Ureter (tissue), 1 donor: ENCODE results near the gene CAMK1D. TPM values are rescaled to one million over a fixed set of nuclear protein-coding genes. Genes with fewer than 3 reads are reported as not detected.
"Not testable (repeated sequence)": the region's sequence is repeated elsewhere in the genome, so short reads cannot be mapped to it uniquely, and the experiment has no call there.

Experiments
- DNase-seq: peaks from one replicate; pipeline ENCODE4 v3.0.0-alpha.2; 2020; ENCODE audit warnings: low spot score
- total RNA-seq: library from RNA; stranded (reverse); gene quantifications from one replicate; pipeline ENCODE4 v1.2.4, GENCODE V29; 2023
- donor health status: DM: yes; HTN: yes; CAD: no.

CAMK1D gene
- total RNA-seq, 1 donor from 2014 or later: 25.4 TPM

DNA sequence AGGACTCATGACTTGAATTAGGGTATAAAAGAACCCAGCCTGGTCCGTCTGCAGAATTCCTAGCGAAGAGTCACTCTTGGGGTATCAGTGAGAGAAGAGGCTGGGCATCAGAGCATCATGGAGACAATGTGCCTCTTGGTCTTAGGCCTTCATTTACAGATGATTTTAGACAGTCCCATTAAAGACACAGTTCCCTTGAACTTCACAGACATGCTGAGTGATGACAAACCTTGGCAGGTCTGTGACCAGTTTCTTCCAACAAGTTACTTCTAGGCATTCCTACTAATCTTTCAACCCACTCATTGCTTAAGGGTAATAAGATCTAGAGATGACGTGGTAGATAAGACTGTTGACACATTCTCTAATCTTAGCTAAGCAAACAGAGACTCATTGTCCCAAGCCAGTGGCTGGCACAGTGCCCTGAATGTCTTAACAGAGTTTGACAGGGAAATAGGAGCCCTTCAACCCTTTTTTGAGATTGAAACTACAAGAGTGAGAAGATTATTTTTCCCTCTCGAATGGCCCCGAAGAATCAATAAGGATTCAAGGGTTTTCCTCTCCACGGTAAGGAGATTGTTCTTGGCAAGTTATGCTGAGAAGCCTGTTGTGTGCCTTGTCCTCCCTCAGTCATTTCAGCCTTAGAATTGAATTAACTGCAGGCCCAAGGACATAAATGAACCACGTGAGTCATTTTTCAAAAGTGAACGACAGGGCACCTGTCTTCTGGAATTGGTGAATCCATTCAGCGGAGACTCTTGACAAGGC is 371.1 kb downstream of the CAMK1D start:
- DNase-seq: peak; percentile 89

DNA sequence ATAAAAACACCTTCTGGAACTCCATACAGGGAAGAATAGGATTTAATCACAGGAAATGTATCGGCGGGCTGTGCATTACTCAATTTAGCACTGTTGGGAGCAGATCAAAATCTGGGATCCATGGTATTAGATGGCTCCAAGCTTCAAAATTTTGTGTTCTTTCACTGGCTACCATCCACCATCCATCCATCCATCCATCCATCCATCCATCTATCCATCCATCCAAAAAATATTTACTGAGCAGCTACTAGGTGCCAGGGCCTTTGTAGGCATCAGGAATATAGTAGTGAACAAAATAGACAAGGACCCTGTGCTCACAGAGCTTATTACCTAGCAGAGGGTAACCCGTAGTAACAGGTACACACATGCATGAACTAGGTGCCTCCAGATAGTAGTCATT is 372.0 kb downstream of the CAMK1D start:
- no peak for DNase-seq

DNA sequence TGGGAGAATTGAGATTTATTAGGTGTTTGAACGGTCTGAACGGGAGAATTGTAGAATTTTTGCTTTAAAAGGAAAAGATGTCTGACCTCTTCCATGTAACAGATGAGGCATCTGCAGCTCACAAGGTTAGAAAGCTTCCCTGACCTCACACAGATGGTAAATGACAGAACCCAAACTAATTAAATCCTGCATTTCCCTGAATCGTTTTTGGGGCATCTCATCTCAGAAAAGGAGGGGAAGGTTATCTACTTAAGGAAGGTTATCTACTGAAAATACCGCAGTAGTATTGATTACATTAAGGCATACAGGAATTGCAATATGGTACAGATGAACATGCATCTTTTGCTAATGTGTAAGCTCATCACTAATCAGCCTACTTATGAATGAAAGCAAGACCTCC is 373.9 kb downstream of the CAMK1D start:
- DNase-seq: no peak

DNA sequence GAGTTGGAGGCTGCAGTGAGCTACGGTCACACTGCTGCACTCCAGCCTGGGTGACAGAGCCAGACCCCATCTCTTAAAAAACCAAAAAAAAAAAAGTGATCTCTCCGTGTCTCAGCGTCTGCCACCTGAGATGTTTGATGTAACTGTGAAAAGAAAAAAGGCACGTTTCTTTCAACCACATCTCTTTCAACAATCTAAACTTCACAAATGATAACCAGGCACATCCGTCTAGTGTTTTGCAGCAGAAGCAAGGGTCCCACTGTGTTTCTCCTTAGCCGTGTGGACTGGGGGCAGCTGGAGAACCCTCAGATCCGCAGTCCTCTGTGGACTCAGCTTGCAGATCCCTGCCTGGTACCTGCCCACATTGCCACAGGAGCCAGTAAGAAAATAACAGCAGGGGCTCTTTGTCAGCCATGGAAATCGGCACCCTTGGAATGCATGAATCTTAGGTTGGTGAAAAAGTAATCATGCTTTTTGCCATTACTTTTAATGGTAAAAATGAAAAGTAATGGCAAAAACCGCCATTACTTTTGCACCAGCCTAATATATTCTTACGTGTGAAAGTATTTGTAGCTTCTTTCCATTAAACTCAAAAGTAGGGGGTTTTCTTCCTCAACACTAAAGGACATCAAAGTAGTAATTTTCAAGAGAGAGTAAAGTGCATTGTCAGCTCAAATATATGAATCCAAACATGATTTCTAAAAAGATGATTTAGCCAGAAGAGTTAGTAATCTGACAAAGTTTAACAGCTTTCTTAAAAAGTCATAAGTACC is 375.6 kb downstream of the CAMK1D start:
- DNase-seq: no peak

DNA sequence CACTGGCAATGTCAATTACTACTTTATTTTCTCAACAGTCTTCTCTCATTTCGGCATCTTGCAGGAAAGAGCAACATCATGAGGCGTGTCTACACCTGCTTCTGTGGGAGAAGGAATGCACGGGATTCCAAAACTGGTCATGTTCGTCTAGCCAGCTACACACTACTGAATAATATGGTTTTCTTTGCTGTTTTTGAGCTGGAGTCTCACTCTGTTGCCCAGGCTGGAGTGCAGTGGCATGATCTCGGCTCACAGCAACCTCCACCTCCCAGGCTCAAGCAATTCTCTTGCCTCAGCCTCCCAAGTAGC is 376.2 kb downstream of the CAMK1D start:
- not testable (repeated sequence) for DNase-seq

DNA sequence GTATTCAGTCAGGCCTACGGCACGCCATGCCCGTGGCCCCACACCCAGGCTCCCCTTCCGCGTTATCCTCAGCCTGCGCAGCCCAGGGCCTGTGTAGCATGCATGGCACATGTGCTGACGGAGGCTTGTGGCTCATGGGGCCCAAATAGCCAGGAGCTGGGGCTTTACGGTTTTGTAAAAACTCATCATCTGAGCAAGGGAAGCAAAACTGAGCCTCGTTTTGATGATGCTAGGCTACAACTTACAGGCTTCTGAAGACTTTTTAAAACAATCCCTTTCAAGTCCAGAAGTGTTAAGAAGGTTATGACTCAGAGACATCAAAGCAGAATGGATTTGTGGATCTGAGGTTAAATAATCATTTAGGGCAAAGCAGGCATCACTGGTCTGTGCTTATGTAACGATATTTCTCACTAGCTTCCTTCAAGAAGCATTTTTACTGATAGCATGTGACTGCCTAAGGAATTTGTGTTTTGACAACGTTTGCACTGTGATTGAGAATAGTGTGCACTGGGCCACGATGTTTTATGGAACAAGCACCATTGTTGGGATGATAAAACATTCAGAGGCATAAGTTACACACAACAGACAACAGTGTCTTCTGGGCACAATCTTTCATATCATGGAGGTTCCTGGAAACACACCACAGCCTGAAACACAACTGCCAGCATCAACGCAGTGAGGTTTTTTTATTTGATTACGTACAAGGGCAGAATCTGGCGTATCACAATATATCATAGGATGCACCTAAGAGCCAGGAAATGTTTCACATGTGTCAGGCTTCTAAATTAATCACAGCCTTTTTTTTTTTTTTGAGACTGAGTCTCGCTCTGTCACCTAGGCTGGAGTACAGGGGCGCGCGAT is 377.9 kb downstream of the CAMK1D start:
- no peak for DNase-seq

DNA sequence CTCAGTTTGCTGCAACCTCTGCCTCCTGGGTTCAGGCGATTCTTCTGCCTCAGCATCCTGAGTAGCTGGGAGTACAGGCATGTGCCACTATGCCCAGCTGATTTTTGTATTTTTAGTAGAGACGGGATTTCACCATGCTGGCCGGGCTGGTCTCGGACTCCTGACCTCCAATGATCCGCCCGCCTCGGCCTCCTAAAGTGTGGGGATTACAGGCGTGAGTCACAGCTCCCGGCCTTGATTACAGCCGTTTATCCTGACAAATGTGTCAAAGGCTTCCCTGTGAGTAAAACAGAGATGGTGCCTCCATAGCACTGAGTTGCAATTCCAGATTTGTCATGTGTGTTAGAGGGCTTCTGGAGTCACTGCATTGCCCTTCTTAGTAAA is 378.5 kb downstream of the CAMK1D start:
- DNase-seq: no peak

DNA sequence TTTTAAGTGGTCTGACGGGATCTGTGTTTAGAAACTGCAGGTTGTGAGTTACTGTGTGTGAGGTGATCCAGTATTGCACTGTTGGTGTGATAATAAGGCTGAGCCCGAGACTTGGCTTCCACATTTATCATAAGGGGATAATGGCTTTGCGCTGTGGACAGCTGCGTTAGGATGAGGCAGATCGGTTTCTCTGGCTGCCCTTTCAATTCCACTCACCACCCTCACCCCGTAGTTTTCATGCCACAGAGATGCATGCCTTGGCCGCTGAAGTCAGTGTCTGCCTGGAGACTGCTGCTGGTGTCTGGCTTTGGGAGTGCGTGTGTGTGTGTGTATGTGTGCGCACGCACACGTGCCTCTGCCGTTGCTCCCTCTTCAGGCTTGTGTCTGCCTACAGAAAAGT is 379.1 kb downstream of the CAMK1D start:
- no peak for DNase-seq

DNA sequence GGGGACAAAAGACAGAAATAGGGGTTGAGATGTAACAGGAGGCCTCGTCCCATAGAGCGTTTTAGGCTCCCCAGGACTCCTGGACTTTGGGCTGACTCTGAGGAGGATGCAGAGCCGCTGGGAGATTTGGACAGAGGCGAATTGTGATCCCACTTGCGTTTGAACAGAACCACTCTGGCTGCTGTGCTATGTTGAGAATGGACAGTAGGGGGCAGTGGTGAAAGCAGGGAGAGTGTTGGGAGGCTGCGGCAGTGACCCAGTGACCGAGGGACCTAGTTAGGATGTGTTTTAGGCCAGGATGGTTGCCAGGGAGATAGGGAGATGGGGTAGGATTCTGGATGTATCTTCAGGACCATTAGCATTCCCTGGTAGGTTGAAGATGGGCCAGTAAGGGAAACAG is 380.5 kb downstream of the CAMK1D start:
- DNase-seq: no peak

DNA sequence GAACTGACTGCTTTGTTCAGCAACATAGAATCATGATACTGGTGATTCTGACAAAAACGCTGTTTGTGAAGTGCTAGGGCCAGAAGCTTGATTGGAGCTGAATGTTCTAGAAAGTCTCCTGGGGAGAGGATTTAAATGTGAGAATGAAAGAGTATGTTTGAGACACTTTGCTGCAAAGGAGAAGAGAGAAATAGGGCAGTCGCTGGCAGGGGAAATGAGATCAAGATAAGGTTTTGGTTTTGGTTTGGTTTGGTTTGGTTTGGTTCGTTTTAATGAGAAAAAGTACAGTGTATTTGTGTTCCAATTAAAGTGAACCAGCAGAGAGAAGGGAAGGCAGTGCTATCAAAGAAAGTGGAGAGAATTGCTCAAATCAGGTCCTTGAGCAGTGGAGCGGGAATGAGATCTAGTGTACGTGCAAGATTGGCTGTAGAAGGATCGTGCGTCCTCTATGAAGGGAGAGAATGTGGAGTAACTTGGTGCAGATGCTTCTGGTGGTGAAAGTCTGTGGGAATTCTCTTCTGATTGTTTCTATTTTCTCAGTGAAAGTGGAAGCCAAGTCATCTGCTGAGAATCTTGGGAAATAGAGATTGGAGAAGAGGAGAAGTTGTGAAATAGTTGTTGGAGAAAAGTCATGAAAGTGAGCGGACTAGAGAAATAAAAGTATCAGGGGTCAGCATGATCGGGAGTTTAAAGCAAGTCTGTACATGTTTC is 381.6 kb downstream of the CAMK1D start:
- DNase-seq: no peak

DNA sequence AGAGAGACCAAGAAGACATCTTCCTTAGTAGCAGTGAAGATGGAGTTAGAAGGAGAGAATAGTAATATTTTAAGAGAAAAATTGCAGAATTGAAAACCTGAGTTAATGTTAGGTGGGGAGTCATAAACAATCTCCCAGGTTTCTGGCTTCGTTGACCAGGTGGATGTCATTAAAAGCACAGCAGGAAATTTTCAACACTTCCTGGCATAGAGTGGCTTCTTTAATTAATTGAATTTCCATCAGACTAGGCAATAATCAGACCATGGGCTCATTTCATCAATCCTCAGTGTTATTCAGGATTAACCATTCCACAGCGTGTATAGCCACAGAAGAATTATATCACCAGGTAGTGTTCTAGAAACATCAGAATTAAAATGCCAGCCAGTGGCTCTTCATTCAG is 383.9 kb downstream of the CAMK1D start:
- DNase-seq: no peak

DNA sequence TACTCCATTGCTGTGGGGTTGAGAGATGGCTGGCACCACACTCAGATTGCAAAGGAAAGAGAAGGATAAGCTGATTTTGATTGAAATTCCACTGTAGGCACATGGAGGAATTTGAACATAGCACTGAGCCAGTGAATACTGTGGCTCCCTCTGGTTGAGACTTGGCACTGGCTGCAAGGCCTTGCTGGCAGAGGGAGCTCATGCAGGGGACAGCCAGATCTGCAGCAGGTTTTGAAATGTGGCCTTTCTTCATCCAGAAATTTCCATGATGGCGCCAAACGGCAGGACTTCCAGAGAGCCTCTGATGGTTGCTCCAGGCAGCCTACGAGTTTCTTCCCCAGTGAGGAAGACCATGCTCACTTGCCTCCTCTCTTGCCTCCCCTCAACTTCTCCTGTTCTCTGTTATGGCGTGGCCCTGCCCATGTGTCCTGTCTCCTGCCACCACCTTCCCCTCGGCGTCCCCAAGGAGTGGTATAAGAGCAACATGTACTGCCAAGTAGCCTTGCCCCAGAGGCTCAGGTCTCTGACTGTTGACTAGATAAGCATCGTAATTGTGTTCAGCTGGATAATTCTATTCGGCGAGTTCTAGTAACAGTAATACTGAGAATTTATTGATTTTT is 386.6 kb downstream of the CAMK1D start:
- no peak for DNase-seq

DNA sequence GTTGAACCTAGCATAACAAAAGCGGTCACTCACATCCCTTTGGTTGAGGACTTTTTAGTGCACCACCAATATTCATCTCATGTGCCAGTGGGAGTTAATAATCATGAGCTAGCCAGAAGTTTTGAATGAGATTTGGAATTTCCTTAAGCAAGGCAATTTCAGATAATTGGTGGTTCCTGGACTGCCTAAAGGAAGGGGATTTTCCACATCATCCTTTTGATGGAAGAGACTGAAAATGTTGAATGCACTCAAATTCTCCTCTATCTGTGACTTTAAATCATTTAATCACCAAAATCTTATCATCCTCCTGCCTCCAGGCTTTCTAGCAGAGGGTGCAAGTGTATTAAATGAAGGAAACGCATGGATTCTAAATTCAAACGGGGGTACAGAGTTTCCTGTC is 391.5 kb downstream of the CAMK1D start:
- DNase-seq: no peak

DNA sequence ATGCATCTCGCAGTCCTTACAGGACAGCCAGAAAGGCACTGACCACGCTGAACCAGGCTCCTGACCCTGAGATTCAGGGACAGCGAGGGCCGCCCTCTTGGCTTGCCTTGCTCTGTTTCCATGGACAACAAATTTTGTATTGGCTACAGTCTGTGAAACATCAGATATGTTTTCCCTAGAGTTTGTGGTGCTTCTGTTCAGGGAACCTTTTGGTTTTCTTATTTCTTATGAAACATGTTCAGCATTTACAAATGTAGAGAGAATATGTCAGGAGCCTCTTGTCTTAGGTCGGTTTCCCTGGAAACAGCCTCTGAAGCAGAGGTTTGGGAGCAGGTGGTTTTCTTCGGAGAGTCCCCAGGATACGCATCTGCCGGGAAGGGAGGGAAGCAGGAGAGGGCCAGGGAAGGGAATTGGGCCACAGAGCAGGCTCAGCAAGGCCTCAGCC is 392.0 kb downstream of the CAMK1D start:
- no peak for DNase-seq

DNA sequence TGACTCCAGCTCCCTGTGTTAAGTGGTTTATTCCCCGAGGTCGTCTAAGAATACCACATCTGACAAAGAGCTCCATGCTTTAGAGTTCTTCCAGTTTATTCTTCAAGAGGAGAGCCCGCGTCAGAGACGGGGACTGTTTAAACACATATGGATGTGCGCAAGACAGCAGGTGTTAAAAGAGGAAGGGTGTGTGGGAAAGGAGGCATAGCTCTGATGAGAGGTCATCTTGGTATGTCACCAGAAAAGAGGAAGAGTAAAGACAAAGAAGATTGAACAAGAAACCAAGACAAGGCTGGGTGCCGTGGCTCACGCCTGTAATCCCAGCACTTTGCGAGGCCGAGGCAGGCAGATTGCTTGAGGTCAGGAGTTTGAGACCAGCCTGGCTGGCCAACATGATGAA is 393.4 kb downstream of the CAMK1D start:
- DNase-seq: no peak

DNA sequence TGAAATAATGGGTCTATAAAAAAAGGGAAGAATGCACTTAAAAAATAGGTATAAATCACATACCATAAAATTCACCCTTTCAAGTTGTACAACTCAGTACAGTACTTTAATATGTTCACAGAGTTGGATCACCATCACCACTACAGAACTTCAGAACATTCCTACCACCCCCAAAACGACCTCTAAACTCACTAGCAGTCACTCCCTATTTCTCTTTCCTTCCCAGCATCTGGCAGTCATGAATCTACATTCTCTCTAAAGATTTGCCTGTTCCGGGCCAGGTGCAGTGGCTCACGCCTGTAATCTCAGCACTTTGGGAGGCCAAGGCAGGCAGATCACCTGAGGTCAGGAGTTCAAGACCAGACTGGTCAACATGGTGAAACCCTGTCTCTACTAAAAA is 394.1 kb downstream of the CAMK1D start:
- DNase-seq: not testable (repeated sequence)

DNA sequence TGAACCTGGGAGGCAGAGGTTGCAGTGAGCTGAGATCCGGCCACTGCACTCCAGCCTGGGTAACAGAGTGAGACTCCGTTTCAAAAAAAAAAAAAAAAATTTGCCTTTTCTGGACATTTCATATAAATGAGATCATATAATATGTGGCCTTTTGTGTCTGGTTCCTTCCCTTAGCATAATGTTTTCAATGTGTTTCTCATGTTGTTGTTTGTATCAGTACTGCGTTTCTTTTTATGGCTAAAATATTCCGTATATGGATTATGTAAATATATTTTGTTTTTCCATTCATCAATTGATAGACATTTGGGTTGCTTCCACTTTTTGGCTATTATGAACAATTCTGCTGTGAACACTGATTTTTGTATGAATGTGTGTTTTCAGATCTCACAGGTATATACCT is 394.6 kb downstream of the CAMK1D start:
- no peak for DNase-seq

DNA sequence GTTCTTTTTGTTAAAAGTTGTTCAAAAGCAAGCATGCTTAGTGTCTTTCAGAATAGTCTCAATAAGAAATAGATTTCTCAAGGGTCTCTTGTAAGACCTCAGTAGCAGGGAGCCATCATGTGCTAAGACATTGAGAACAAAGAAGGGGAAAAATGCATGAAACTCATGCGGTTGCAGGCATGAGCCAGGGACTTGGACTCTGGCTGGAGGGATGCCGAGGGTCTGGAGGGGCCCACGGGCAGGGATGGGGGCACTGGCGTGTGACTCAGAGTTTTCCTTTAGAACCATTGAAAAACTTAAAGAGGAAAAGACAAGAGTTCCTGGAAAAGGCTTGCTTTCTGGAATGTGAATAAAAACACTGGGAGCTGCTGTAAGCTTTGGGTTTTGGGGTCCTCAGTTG is 398.8 kb downstream of the CAMK1D start:
- no peak for DNase-seq

DNA sequence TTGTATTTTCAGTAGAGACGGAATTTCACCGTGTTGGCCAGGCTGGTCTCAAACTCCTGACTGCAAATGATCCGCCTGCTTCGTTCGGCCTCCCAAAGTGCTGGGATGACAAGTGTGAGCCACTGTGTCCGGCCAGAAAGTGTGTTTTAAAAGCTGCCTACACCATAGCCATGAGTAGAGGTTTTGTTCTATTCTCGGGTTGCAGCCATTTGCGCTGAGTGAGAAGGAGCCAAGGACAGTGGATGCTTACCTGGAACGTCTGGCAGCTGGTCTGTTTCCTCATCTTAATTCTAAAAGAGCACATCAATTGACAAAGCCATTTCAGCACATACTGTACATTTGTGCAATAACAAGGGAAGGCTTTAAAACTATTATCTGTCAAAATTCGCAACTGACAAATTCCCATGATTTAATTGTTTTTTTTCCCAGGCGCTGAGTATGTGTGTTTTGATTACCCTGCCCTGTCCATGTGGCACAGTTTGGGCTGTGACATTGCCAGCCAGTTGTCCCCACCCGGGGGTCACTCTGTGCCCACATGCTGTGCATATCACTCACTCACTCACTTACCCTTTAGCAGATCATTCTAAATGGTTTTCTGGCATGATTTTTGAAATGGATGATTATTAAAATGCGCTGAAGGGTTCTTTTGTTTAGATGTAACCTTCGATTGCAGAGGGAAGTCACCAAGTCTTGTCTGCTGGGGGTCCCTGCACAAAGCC is 400.6 kb downstream of the CAMK1D start:
- no peak for DNase-seq

DNA sequence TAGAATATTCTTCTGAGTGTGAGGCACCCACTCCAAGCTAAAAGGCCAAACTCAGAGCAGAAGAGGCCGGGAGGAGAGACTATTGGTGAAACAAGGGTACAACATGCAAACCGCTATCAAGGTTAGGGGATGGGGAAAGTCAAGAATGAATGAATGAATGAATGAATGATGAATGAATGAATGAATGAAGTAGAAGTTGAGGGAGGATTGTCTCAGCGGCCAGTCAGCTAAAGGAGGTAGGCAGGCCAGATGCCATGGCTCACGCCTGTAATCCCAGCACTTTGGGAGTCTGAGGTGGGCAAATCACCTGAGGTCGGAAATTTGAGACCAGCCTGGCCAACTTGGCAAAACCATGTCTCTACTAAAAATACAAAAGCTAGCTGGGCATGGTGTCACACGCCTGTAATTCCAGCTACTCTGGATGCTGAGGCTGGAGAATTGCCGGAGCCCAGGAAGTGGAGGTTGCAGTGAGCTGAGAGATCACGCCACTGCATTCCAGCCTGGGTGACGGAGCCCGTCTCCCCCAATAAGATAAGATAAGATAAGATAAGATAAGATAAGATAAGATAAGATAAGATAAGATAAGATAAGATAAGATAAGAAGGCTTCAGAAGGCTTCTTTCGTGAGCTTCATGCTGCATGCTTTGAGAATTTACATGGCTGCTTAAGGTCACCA is 401.3 kb downstream of the CAMK1D start:
- no peak for DNase-seq
